LHCN-M2 (cell line): ENCODE data around the gene ERBB4. TPM values are rescaled to one million over a fixed set of nuclear protein-coding genes. Genes with fewer than 3 reads are reported as not detected.

Experiments used
- DNase-seq: peaks from one replicate; pipeline ENCODE4 v3.0.0-alpha.2; 2012; ENCODE audit warnings: low read depth
- polyA plus RNA-seq: library from polyadenylated mRNA; unstranded; fragments of >200 nt; gene quantifications from one replicate; pipeline ENCODE4 v1.2.1, GENCODE V29; 2012; ENCODE audit warnings: missing spikeins
- total RNA-seq: library from RNA; depleted of rRNA; stranded (reverse); fragments of >200 nt; gene quantifications from 2 replicates; pipeline ENCODE4 v1.2.3, GENCODE V29; 2014; rRNA removed

Gene ERBB4
- not detected in 2 replicates for total RNA-seq
- polyA plus RNA-seq = not detected

DNA sequence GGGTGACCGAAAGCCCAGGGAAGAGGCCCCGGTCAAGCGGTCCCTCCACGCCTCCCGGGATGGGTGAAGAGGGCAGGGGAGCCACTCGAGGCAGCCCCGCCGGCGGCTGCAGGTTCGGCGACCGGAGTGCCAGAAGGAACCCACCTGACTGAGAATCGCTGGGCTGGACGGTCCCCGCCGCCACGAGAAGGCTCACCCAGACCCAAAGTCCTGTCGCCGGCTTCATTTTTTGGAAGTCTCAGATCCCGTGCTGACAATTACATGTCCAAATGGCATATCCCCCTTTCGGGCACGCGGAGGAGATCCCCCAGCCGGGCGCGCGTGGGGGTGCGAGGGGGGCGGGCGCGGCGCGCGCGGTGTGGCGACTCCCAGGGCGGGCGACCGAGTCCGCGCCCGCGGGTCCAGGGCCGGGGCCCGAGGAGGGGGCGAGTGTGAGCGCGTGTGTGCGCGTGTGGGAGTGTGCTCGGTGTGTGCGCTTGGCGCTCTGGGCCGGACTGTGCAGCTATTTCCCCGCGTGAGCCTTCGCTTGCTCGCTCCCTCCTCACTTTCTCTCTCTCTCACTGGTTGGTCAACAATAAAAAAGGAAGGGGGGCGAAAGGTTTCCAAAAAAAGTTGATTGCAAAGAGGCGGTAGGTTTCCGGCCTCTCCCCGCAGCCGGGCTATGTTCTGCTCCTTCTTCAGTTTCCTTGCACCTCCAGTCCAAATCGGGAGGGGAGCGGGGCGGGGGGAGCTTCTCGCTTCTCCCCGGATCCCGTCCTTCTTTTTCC lies at the start of gene ERBB4:
Gene ERBB4, minus strand, starts transcription at position 498 of the 767 bp plus-strand sequence. Its CDS starts 272 bp downstream, at position 226.
- no peak for DNase-seq

DNA sequence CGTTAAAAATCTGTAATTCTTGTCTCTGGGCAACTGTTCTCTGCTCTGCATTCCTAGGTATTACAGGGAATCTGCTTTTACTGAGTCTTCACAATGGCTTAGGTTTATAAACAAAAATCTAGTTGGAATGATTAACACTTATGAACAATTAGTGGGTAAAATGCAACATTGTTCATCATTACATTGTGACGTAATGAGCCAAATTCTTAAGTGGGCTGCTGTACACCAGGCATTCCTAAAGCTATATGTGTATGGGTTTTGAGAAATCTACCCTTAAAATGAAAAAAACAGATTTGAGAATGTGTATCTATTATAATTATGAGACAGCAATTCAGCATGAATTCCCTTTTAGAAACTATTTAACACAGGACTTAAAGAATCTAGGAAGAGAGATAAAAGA lies 41.5 kb upstream of the ERBB4 start:
- DNase-seq = no peak

DNA sequence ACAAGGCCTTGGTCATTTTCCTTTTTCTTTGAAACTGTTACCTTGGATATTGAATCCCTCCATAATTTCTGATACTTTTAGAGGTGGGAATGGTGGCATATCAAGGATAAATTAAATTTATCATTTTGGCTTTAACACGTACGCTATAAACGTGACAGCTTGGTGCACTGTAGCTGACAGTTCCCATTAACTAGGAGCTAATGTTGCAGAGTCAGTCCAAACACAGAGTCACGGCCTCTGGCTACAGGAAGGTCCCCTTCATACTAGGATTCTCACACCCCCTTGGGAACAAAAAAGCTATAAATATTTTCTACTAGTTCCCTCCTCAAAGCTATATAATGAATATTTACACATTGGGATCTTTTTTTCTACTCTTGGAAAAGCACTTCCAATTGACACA lies 17.7 kb upstream of the ERBB4 start:
- no peak for DNase-seq

DNA sequence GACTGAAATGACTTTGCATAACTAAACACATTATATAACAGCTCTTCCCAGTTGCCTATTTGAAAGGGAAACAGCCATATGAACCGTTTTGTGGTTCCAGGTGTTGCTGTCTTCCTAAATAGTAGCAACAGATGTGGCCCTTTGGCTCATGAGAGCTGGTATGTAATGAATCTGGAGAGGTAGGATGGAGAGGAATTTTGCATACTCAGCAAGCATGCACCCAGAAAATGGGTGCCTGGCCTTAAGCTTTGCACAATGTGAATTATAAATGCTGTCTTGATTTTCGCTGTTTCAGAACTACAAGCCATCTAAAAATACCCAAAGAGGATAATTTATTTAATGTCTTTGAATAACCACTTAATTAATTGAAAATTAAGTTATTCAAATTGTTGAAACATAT lies 15.6 kb upstream of the ERBB4 start:
- DNase-seq = no peak

DNA sequence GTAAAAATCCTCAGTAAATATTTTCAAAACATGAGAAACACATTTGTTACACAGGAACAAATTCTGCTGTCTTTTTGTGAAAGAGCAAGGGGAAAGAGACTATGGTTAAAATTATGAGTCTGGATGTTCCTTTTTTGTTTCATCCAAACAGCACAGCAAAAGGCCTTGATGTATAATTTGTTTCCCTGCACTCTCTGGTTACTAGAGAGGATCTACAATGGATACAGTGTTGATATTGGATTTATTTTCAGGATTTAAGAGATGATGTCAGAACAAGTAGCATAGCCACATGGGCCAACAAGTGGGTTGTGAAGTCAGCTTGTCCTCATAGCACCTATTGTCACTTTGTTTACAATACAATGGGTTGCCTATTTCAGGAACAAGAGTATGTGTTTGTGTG lies 11.3 kb upstream of the ERBB4 start:
- DNase-seq = no peak

DNA sequence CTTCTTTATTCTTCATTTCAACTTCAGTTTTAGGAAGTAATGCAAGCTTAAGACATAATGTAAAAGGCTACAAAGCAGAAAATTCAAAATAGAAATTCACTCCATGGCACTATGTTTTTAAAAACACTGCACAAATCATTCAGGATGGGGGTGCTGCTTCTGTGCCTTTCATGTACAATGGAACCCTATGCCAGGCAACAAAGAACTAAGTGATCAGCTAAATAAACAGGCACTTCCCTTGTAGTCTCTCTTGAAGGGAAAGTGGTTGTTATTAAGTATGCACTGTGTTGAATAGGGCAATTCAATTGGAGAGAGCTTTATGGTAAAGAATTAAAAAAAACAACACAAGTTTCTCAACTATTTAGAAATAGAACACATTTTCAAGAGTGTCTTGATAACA lies 10.9 kb upstream of the ERBB4 start:
- DNase-seq = no peak

DNA sequence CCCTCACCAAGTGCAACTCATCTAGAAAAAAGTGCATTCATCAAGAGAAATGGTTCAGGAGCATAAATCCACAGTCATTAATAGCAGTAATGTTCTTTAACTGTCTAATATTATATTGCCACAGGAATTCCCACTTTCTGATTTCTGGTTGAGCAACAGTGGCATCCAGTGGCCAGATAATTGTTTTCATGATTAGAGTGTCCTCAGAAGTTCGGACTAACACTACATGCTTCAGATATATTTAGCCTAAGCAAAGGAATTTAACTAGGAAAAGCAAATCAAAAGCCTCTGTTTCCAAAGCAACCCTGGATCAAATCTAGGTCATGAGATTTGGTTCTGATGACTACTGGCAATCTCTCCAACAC lies 9.8 kb upstream of the ERBB4 start:
- peak; percentile 34 for DNase-seq

DNA sequence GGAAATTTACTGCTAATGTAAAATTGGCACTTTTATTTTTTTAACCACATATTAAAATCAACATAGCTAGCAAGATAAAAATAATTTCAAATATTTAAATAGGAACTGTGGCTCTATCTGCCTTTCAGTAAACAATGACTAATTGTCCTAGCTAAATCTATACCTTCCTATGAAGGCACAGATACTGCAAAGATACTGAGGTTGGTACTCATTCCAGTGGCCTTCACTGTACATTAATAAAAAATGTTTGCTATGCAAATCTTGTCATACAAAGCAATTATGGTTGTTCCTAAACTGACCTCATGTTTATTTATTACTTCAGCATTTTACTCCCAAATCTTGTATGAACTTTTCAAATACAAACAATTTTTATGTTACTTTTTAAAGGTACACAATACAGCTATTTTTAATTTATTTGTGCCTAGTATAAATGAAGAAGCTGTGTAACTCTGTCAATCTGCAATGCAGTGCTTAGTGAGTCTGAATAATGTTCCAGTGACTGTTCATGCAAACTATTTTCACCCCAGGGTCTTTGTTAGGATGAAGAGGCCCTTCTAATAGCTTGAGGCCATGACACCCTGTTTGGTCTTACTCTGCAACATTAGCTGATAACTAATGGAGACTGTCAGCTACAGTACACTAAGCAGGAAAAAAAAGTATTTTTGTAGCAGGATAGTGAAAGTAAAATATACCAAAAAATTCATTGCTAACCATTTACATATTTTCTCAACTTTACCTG lies 9.3 kb upstream of the ERBB4 start:
- no peak for DNase-seq

DNA sequence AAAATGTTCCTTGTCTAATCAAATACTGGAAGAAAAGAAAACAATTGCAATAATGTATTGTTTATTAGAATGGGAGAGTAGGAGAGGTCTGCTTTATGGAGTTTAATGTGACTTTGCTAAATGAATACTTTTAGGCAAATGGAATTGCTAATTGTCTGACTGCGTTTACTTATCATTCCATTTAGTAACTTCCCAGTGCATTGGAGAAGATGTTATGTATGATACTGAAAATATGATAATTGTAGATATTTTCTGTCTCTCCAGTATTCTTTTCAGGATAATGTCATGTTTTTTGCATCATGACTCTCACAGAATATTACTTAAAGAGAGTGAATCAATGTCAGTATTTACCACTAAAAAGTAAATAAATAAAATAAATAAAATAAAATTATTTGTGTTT lies 8.1 kb upstream of the ERBB4 start:
- no peak for DNase-seq

DNA sequence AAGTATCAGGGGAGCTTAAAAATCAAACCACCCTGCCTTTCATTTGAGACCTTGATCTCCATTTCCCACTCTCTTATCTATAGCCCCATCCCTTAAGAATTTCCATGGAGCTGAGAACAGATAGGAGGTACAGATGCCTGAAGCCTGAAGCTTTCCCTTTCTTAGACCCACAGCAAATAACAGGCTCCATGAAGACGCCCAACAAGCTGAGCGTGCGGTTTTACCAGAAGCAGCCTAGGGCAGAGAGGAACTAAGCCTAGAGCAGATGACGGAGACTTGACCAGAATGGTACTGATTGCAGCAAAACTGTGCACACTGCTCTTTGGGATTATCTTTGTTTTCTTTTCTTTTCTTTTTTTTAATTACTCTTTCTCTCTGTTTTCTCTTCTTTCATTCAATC lies 1.7 kb upstream of the ERBB4 start:
- DNase-seq = no peak

DNA sequence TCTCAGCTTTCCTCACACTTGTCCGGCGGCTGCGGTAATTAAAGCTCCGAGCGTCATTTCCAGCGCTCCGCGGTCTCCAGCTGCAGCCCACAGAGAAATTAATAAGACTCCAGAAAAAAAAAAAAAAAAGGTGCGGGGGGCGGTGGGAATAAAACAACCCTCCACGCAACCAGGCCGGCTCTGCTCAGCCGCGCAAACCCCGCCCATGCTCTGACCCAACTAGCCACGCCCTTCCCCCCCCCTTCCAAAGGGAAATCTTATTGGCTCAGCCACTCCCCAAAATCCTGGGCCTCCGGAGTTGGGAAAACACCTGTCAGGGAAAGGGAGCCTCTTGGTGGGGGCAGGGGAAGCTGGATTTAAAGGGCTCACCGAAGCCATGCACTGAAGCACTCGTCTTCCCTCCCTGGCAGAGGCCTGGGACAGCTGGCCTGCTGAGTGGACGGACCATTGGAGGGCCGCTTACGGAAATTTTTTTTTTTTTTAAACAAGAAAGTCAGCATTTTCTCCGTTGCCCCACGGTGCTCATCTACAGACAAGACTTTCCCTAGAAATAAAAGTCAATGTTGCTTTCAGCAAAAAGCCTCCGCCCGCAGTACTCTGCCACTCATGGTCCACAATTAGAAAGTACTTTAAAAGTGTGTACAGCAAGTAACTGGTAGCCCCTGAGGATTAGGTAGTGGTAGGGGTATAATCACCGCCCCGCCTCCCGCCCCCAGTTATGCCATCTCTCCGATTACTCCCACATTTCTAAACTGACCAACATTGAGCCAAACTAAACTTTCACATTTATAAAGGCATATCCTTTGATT lies 674 bp upstream of the ERBB4 start:
- no peak for DNase-seq

DNA sequence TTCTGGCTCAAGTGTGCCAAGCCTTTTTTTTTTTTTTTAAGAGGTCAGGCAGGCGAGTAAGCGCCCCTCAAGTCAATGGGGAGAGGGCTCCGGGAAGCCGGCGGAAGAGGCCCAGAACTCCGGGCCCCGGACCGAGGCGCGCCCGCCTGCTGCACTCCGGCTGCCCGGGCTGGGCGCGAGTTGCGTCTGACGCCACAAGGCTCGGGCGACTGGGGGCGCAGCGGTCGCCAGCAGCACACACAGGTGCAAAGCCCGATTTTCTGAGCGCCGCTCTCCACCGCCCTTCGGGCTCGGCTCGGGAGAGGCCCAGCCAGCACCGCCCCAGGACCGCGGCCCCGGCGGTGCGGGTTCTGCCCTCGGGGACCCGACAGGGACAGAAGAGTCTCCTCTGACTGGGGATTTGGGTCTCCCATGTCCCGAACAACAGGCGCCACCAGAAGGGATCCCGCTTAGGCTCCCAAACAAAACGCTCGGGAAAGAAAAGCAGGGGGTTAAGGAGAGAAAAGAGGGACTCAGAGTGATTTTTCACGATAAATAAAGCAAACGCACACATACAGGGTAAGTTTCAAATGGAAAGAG lies 787 bp downstream of the ERBB4 start:
- DNase-seq = no peak

DNA sequence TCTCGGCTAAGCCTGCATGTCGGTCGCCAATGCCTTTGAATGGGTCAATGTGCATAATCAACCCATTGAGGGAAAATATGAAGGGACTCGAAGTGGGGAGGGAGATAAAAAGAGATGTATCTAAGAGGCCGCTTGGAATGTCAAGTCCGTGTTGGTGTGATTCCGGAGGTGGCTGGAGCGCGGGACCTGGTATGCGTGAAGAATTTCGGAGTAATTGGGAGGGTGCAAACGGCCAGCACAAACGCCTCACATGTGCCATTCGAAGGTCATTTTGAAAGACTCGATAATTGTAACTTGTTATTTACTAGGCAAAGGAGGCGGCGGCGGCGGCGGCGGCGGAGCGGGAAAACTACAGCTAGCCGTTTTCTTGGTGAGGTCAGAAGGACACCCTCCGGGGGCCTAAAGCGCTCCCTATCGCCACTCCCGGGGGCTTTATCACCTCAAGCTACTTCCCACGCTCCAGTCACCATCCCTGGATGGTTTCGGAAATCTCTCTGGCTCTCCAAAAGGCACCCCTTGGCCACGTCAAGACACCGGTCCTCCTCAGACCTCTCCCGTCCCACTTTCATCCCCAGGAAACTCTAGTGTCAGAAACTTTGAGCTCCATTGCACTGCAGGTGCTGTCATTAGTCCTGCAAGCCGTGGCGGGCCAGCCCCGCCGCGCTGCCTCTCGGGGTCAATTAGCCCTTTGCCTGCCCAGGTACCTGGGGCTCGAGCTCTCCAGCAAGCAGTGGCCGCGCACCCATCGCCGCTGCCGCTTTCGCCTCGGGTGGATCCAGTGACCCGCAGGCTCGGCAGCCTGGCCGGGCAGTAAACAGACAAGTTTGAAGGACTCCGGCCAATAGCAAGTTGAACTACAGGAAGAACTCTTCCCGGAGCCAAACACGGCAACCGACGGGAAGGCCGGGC lies 1.5 kb downstream of the ERBB4 start:
- no peak for DNase-seq

DNA sequence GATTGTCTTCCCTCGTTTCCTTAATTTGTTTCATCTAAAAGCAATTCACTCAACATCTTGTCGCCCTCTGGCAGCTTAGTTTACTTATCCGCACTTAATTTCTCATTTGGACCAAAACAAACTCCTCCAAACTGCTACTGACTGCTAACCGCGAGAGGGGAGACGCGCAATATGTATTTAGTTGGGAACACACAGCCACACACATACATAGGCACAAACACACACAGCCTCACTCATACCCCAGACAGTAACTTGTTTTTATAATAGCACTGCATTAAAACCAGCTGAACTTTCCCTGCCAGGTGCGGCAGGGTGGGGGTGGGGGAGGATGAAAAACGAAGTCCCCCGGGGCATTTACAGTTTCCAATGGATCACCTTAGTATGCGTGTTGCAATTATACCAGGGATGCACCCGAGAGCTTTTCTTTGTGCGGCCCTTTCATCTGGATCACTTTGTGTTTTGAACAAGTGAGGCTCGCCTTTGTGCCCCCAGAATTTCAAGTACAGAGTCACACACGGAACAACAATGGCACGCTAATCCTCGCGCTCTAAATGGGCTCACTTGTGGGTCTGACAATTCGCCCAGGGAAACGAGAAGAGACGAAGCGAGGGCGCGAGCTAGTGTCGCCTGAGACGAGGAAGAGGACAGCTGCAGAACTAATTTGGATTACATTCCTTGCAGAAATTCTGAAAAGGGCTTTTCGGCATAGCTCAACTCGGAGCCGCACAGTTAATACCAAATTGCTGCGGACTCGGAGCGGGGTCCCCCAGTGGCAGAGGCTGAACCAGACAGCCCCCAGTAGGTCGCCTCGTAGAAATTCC lies 2.4 kb downstream of the ERBB4 start:
- no peak for DNase-seq

DNA sequence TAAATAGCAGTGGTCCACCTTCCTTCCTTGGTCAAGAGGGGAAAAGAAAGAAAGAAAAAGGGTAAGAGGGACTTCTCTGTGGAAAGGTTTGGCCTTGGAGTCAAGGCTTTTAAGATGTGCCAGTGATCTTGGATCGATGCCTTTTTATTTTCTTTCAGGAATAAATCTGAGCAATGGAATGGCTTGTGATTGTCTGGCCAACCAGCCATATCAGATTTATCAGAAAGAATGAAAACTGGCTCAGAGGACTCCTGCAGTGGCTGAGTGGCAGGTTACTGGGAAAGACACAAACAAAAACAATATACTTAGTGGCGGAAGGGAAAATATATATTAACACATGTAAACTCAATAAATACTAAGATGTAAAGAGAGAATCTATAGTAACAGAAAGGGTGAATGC lies 4.3 kb downstream of the ERBB4 start:
- no peak for DNase-seq

DNA sequence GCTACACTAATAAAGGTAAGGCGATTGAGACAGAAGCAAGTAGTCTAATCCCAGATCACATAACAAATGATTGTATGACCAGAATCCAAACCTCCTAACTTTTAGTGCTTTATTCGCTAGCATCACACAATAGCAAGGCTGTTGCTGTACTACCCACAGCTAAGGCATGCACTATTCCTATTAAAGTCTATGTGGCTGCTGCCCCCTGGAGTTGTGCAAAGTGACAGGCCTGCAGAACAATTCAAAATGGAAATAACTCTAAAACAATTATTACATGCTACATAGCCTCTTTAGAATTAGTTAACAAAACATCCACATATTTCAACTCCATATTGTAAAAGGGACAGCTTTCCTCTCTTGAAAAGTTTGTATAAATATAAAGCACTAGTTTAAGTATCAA lies 6.0 kb downstream of the ERBB4 start:
- no peak for DNase-seq

DNA sequence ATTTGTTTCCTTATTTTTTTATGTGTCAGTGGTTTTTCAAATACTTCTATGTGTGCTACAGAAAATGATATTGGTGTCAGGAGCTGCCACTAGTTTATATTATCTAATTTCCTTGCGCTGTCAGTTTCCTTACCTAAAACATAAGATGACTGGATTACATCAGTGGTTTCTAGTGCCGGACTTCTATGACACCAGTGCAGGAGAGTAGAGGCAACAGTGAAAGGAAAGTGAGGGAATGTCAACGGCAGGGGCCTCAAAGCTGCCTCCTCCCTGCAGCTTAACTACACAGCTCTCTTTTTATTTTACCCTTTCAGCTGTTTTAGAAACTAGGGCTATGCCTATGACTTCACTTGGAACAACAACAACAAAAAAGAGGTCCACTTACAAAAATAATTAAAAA lies 6.5 kb downstream of the ERBB4 start:
- no peak for DNase-seq

DNA sequence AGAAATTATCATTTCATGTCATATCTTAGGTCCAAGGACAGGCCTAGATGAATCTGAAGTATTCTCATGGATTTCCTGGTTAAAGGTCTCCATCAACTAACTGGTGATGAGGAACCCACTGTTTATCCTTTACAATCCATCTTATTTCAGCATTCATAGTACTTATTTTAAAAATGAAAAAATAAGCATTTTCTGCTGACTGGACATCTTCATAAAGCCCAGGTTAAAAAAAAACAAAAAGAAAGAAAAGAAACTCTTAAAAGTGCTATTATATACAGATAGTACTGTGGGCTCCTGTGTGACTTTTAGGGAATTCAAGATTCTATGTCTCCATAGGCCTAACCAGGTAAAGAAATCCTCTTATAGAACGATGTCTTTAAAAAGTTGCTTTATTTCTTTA lies 7.1 kb downstream of the ERBB4 start:
- DNase-seq = no peak

DNA sequence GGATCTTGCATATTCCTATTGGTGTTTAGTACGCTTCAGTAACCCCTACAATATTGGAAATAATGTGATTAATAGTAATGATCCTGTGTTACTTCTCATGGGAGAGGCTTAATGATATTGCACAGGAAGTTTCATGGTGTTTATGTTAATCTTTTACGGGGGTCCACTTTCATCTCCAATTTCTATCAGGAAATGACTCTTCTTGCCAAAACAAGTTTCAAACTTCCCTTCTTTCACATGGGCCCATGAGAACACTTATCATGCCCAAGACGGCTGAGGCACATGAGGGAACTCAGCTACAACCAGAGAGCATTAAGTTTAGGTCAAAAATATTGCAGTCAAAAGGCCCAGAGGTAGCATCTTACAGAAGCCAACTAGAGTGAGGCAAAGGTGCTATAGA lies 7.6 kb downstream of the ERBB4 start:
- no peak for DNase-seq

DNA sequence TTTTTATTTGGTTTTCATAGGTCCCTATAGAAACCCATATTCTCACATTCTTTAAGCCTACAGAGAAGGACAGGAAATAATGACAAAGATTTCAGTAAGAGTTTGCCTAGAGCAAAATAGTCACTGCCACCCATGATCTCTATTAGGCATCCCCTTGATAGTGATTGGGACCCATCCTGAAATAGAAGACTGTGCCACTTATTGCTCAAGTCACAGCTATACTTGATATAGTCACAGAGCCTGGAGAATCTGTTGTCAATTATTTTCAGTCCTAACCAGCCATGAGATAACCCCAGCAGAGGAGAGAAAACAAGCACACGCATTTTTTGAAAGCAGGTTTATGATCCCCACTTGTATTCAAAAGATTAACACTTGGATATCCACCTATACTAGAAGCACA lies 8.2 kb downstream of the ERBB4 start:
- no peak for DNase-seq
